RCC 7860 (cell line): ENCODE measurements around the gene LARGE2.

Experiments
- DNase-seq: peaks from one replicate; pipeline ENCODE4 v3.0.0-alpha.2; 2015; ENCODE audit warnings: low spot score
- FAIRE-seq: peaks from 2 replicates; lab custom pipeline; 2012; peaks lifted over from hg19 to GRCh38; lab: Jason Lieb, UNC

The LARGE2 gene

DNA sequence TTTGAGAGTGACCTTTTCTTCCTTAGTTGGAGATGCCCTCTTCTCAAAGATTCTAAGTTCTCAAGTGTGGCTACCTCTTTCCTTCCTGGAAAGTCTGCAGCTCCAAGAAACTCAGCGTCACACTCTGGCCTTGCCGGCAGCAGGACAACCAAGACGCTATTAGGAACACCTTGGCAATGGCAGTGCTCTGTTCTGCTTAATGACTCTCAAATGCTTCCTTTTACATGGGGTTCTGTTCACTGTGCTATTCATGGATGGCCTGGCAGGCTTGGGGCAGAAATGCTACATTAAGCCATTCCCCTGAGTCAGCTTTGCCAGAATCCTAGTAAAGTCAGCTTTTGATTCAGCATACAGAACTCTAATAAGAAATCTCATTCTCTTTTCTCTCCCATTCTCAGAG lies 25.9 kb downstream of the LARGE2 start:
- FAIRE-seq (no peak), DNase-seq (no peak)

DNA sequence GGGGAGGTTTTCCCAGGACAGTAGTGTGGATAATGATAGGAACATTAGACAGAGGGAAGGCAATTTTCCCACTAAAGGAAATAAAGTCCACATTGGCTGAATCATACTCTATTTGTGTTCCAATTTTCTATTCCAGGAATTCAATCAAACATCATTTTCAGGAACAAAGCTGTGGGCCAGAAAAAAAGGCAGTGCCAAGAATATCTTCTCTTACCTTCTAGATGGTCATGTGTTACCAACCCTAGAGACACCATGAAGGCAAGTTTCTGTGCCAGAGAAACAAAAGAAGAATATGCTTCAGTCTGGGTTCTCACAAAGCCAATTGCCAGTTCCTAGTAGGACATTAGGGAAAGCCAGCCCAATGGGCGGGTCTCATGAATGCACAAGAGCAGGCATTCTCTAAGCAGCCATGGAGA lies 27.5 kb downstream of the LARGE2 start:
- FAIRE-seq, result no peak
- DNase-seq, result no peak

DNA sequence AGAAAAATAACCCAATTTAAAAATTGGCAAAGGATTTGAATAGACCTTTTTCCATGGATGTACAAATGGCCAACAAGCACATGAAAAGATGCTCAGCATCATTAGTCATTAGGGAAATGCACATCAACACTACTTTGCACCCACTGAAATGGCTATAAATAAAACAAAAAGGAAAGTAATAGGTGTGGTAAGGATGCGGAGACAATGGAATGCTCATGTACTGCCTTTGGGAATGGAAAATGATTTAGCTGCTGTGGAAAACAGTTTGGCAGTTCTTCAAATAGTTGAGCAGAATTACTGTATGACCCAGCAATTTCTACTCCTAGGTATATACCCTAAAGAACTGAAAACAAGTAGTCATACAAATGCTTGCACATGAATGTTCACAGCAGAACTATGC lies 37.4 kb downstream of the LARGE2 start:
- no peak for DNase-seq
- no peak for FAIRE-seq

DNA sequence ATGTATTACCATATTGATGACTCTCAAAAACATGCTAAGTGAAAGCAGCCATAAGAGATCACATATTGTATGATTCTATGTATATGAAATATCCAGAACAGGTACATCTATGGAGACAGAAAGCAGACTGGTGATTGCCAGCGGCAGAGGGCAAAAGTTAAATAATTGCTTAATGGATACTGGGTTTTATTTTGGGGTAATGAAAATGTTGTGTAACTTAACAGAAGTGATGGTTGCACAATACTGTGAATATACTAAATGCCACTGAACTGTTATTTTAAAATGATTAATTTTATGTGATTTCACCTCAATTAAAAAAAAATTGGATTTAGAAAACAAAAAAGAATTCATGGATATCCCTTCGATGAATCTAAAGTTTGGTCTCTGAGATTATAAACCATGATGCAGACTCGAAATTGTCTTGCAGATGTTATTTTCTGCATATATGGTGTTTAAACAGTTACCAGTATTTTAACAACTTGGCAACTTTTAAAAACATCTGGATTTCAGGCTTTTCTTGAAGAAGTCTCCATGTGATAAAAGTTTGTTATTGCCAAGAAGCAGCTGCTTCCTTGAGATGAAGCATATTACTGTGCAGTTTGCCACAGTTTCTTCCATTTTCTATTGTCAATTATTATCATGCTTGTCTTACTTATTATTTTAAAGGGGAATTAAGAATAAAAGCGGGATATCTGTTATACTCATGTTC lies 38.1 kb downstream of the LARGE2 start:
- no peak for DNase-seq
- no peak for FAIRE-seq

DNA sequence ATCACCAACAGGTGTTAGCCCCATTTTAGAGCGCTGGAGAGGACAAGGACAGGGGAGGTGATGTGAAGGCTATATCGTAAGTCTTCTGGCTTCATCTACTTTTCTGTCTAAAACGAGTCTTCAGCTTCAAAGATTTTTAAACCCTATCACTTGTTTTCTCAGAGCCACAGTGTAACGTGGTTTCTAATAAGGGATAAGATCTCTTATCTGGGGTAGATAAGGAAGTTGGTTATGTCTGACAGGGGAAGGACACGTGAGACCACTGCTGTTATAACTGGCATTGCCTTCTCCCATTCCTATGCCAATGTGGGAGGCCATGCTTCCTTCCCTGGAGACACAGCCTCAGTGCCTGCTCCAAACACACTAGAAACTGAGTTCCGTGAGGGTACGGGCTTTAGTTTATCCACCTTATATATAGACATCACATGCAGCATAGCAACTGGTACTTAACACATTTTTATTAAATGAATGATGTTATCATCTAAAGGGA lies 39.3 kb downstream of the LARGE2 start:
- FAIRE-seq, result no peak
- DNase-seq, result no peak

DNA sequence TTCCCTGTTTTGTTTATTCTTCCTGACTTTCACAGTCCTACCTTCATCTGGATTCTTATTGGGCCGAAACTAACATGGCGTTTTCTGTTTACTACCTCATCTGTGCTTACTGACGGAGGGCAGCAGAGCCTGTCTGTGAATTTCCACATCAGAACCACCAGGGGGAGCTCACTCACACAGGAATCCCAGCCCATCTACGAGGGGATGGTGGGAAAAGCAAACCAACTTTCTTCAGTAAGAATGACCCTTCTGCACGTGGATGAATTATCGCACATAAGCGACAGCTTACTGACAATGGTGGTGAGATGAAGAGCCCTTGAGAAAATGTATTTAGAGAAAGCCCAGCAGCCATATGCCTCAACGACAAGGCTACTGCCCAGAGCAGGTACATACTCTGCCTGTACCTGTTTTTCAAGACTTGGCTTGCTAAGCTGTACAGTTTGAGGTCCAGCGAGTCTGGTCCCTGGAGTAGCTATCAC lies 42.5 kb downstream of the LARGE2 start:
- DNase-seq, result peak; percentile 53
- FAIRE-seq, result peak; percentile 52

DNA sequence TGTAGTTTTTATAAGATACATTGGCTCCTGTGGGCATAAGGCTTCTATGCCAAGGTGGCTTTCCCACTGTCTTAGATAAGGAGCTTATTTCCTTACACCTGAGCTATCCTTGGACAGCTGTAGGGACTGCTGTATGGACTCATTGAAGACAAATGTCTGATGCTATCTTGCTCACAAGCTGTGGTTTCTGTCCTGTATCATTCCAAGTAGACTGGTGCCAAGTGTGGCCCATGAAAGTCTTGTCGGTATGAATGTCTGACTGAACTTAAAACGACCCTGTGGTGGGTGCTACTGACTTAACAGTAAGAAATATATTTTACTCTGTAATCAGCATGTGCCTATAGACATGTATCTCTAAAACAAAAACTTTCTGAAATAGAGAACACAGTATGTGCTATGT lies 45.0 kb downstream of the LARGE2 start:
- no peak for FAIRE-seq
- no peak for DNase-seq

DNA sequence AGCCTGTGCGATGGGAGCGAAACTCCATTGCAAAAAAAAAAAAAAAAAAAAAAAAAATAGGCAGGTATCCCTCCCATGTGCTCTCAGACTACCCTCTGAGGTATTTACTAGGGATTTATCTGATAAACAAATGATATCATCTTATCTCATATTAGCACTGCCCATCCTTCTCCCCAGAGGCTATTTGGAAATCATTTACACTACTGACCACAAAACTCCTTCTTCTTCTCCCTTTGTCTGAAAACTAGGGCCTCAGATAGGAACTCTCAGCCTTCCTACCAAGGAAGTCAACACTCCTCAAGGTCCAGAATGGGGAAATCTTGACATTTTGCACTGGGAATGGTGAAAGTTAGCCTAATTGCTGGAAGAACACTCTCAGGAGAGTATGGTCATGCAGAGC lies 46.4 kb downstream of the LARGE2 start:
- FAIRE-seq, result no peak
- no peak for DNase-seq

DNA sequence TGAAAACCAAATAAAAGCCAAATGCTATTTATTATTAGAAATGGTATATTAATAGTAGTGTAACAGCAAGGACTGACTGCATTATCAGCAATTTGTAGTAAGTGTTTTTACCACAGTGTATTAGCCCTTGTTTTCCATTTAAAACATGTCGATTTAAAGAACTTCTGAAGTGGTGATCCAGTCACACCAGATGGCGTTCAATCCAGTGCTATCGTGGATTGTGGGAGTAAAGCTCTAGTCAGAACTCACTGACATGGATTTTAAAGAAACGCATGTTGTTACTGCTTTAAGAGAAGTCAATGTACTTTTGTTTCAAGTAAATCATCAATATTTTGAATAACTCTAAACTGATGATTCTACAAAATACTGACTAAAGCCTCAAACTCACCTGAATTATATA lies 51.1 kb downstream of the LARGE2 start:
- FAIRE-seq, result no peak
- no peak for DNase-seq

DNA sequence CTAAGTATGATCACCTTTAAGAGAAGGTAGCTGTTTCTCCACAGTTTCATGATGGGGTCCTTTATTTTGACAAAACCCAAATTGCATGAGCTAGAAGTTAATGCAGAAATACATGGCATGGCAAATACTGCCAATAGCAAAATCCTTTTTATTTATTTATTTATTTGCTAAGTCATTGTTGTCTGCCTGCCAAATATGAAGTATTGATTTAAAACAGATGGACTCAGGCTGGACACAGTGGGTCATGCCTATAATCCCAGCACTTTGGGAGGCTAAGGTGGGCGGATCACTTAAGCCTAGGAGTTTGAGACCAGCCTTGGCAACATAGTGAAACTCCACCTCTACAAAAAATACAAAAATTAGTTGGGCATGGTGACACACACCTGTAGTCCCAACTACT lies 52.4 kb downstream of the LARGE2 start:
- FAIRE-seq (no peak), DNase-seq (no peak)
